ENCODE results near the gene CERT1. TPM values are rescaled to one million over a fixed set of nuclear protein-coding genes. Genes with fewer than 3 reads are reported as not detected.

CERT1 gene
- total RNA-seq, 4 donors from 2014 or later = 36.1 to 42.3 (median 39.0) TPM

DNA sequence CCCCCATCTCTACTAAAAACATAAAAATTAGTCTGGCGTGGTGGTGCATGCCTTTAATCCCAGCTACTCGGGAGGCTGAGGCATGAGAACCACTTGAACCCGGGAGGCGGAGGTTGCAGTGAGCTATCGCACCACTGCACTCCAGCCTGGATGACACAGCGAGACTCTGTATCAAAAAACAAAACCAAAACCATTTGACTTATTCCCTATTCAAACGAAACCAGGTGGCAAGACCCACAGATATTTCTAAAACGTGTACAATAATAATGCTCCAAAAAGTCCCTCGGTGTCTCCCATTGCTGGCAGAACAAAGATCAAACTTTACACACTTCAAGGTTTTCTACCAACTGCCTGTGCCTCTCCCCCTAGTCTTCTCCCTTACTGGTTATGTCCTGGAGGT lies 144.6 kb downstream of the CERT1 start:
- DNase-seq (ENCODE audit: low spot score in 2 of 2) = no peak
- H3K9me3 ChIP-seq = no peaks in the 10 kb centered on the region
- 86 to 92% methylated on average over 9 of the region's 9 CpGs for WGBS, 2 donors
- no peaks in the 10 kb centered on the region for H3K27me3 ChIP-seq
- no peak overlapping the region for H3K27ac ChIP-seq
- peaks cover 0 to 17% (median 0%) of the 10 kb centered on the region in 3 donors for H3K36me3 ChIP-seq
- H3K4me1 ChIP-seq = no peaks in the 10 kb centered on the region
- no peak overlapping the region for H3K4me3 ChIP-seq
- TF ChIP-seq POLR2A (IDR thresholded peaks at IDR 0.05) (no peak), EP300 (IDR thresholded peaks at IDR 0.05) (no peak)
- TF ChIP-seq, protein P1, sequence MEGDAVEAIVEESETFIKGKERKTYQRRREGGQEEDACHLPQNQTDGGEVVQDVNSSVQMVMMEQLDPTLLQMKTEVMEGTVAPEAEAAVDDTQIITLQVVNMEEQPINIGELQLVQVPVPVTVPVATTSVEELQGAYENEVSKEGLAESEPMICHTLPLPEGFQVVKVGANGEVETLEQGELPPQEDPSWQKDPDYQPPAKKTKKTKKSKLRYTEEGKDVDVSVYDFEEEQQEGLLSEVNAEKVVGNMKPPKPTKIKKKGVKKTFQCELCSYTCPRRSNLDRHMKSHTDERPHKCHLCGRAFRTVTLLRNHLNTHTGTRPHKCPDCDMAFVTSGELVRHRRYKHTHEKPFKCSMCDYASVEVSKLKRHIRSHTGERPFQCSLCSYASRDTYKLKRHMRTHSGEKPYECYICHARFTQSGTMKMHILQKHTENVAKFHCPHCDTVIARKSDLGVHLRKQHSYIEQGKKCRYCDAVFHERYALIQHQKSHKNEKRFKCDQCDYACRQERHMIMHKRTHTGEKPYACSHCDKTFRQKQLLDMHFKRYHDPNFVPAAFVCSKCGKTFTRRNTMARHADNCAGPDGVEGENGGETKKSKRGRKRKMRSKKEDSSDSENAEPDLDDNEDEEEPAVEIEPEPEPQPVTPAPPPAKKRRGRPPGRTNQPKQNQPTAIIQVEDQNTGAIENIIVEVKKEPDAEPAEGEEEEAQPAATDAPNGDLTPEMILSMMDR (IDR thresholded peaks at IDR 0.05) = no peak

DNA sequence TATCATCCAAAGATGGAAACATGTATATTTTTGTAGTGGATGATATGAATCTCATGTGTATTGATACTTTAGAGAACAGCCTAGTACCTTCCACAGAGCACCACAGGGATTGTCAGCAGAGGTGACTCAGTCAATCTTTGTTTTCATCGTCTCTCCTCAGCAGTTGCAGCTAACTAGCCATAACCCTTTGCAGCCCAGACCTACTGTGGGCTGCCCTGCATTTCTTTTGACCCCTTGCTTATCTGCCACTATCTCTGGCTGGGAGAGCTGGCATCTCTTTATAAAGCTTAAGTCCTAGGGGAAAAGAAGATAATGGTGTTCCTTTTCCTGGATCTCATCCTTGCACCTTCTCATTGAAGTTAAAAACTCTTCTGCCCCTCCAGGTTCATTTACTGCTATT lies 145.7 kb downstream of the CERT1 start:
- 19 to 31% methylated on average over 1 of the region's 1 CpG for WGBS, 2 donors
- H3K9me3 ChIP-seq = no peaks in the 10 kb centered on the region
- H3K4me1 ChIP-seq = no peaks in the 10 kb centered on the region
- DNase-seq (ENCODE audit: low spot score in 2 of 2) = no peak
- no peak for TF ChIP-seq EP300 (IDR thresholded peaks at IDR 0.05)
- H3K4me3 ChIP-seq = no peak overlapping the region
- peaks cover 0 to 28% (median 0%) of the 10 kb centered on the region in 3 donors for H3K36me3 ChIP-seq
- no peak overlapping the region for H3K27ac ChIP-seq
- no peaks in the 10 kb centered on the region for H3K27me3 ChIP-seq

DNA sequence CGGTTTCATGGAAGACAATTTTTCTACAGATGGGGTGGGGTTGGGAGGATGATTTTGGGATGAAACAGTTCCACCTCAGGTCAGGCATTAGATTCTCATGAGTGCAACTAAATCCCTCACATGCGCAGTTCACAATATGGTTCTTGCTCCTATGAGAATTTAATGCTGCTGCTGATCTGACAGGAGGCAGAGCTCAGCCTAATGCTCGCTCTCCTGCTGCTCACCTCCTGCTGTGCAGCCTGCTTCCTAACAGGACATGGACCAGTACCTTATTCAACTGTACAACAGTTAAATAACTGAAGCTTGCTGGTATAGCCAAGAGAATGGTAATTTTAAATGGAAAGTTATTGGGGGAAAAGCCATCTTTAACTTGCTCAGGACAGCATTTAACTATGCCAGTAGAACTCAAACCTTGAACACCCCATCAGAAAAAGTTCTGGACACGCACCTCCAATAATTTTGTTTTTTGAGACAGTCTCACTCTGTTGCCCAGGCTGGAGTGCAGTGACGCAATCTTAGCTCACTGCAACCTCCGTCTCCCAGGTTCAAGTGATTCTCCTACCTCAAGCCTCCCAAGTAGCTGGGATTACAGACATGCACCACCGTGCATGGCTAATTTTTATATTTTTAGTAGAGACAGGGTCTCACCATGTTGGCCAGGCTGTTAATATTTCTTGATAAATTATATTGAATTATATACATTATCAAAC lies 146.7 kb downstream of the CERT1 start:
- no peaks in the 10 kb centered on the region for H3K9me3 ChIP-seq
- no peak overlapping the region for H3K4me3 ChIP-seq
- no peaks in the 10 kb centered on the region for H3K27me3 ChIP-seq
- no peaks in the 10 kb centered on the region for H3K4me1 ChIP-seq
- no peak for TF ChIP-seq POLR2A (IDR thresholded peaks at IDR 0.05)
- no peak for TF ChIP-seq EP300 (IDR thresholded peaks at IDR 0.05)
- TF ChIP-seq, protein P1 (IDR thresholded peaks at IDR 0.05) = no peak
- WGBS, 2 donors = 84 to 85% methylated on average over 7 of the region's 7 CpGs
- H3K36me3 ChIP-seq = peaks cover 0 to 38% (median 8%) of the 10 kb centered on the region in 3 donors
- DNase-seq (ENCODE audit: low spot score in 2 of 2) = no peak
- H3K27ac ChIP-seq = no peak overlapping the region

DNA sequence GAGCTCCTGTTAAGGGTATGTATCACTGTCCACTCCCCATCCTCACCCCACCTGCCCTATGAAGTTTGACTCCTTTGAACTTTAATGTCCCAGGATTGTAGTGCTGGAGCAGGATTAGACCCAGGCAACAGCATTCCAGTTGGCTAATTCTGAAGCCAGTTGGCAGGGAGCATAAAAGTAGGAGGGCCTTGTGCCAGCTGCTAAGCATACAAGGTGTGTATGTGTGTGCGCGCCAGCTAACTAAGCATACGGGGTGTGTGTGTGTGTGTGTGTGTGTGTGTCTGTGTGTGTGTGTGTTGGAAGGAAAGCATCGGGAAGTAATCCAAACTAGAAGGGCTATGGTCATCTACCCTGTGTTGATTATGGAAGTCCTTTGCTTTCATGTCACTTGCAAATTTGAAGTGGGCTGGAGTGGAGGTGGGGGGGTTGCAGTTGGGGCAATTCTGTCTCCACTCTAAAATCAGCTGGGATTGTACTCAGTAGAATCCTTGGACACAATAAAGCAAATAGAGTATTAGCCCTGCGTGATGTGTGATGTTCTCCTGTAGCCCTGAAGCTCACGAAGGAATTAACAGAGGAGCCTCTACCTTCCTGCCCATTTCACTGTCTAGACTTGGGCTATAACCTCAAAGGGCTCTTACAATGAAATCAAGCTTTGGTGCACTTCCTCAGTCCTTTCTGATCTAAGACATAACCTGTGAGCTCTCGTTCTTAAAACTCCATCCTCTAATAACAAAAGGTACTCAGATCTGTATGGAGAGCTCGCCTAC lies 147.5 kb downstream of the CERT1 start:
- no peaks in the 10 kb centered on the region for H3K27me3 ChIP-seq
- H3K27ac ChIP-seq = no peak overlapping the region
- H3K36me3 ChIP-seq = peaks cover 0 to 46% (median 8%) of the 10 kb centered on the region in 3 donors
- H3K4me3 ChIP-seq = no peak overlapping the region
- H3K4me1 ChIP-seq = no peaks in the 10 kb centered on the region
- H3K9me3 ChIP-seq = no peaks in the 10 kb centered on the region
- TF ChIP-seq EP300 (IDR thresholded peaks at IDR 0.05) (no peak), POLR2A (IDR thresholded peaks at IDR 0.05) (no peak)
- TF ChIP-seq, protein P1 (IDR thresholded peaks at IDR 0.05) = no peak
- DNase-seq (ENCODE audit: low spot score in 2 of 2) = no peak
- WGBS, 2 donors = 75 to 82% methylated on average over 8 of the region's 8 CpGs

DNA sequence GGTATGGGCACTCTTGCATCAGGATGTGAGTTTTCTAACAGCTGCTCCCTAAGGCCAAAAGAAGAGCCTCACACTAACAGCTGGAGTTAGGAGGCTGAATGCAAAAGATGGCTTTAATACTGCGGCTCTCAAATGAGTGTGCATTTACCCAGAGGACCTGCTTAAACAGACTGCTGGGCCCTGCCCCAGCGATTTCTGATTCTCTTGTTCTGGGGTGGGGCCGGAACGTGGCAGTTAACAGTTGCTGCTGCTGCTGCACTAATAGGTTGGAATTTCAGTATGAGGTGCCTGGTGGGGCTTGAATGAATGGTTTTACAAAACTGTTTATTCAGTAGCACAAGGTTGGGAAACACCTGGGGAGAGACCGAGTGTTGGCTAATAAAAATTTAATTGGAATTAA lies 148.3 kb downstream of the CERT1 start:
- Histone ChIP-seq H3K36me3 (peaks cover 0 to 54% (median 8%) of the 10 kb centered on the region in 3 donors), H3K9me3 (no peaks in the 10 kb centered on the region), H3K27me3 (no peaks in the 10 kb centered on the region), H3K4me1 (no peaks in the 10 kb centered on the region), H3K27ac (no peak overlapping the region), H3K4me3 (no peak overlapping the region)
- 55 to 74% methylated on average over 5 of the region's 5 CpGs for WGBS, 2 donors
- DNase-seq (ENCODE audit: low spot score in 2 of 2) = no peak
- TF ChIP-seq, protein P1 (IDR thresholded peaks at IDR 0.05) = no peak
- no peak for TF ChIP-seq POLR2A (IDR thresholded peaks at IDR 0.05)
- TF ChIP-seq EP300 (IDR thresholded peaks at IDR 0.05) = no peak

Data from tibial nerve (tissue), 4 donors.